ENCODE results near the gene GDPD2. TPM values are rescaled to one million over a fixed set of nuclear protein-coding genes. Genes with fewer than 3 reads are reported as not detected.

GDPD2 gene
- total and polyA plus RNA-seq, 3 experiments from 2014 or later: 0.09 TPM; not detected in 2

GRCh38 chrX:70442224-70442623 is 19.1 kb downstream of the GDPD2 start:
- no peak overlapping the region for H3K27ac Mint-ChIP-seq
- no peaks in the 10 kb centered on the region for H3K36me3 Mint-ChIP-seq
- Histone ChIP-seq H3K4me3 (ENCODE audit: low read length) (no peak overlapping the region), H3K27ac (ENCODE audit: low read depth, low read length) (no peak overlapping the region), H3K36me3 (ENCODE audit: insufficient read depth, low read length) (no peaks in the 10 kb centered on the region), H3K27me3 (ENCODE audit: insufficient read depth, low read length, poor library complexity, severe bottlenecking) (no peaks in the 10 kb centered on the region), H3K9me3 (ENCODE audit: low read length) (no peaks in the 10 kb centered on the region), H3K4me1 (ENCODE audit: insufficient read depth, low read length) (no peaks in the 10 kb centered on the region)
- ChIA-PET POLR2A (no interaction called here), CTCF (interaction anchor here (0.7 to 1.5 kb wide), 2 partner anchors 8 to 10 kb away, joined by 3 to 6 read pairs; no protein-coding TSS in a partner anchor)
- no peak for DNase-seq
- H3K4me3 Mint-ChIP-seq: no peak overlapping the region
- H3K27me3 Mint-ChIP-seq: peaks cover 22 to 28% of the 10 kb centered on the region in 2 donors
- H3K4me1 Mint-ChIP-seq: peaks cover 18 to 21% (median 18%) of the 10 kb centered on the region in 3 donors
- no peaks in the 10 kb centered on the region for H3K9me3 Mint-ChIP-seq

- CTCF ChIA-PET: interaction anchor here (0.9 to 1.6 kb wide), 4 partner anchors 8 to 311 kb away, joined by 4 to 10 read pairs (median 4); partner anchors contain the start of gene IGBP1
- H3K27me3 Mint-ChIP-seq: peaks cover 19 to 23% of the 10 kb centered on the region in 2 donors
Observed at GRCh38 chrX:70444326-70444945, 21.3 kb downstream of the GDPD2 start, which contains the start of gene DLG3. Gene DLG3, plus strand, starts transcription at chrX:70444835. Its CDS starts 367 bp downstream, at chrX:70445202.

GRCh38 chrX:70444946-70445656 is 22.0 kb downstream of the GDPD2 start:
- Mint-ChIP-seq H3K27me3 (peaks cover 19% of the 10 kb centered on the region in 2 donors), H3K27ac (no peak overlapping the region), H3K4me3 (peak overlapping the region; percentile 74 to 82 (median 79)), H3K36me3 (no peaks in the 10 kb centered on the region), H3K9me3 (no peaks in the 10 kb centered on the region), H3K4me1 (peaks cover 5 to 6% (median 5%) of the 10 kb centered on the region in 3 donors)
- no peaks in the 10 kb centered on the region for H3K27me3 ChIP-seq (ENCODE audit: insufficient read depth, low read length, poor library complexity, severe bottlenecking)
- no peak for DNase-seq
- no peak overlapping the region for H3K27ac ChIP-seq (ENCODE audit: low read depth, low read length)
- no peaks in the 10 kb centered on the region for H3K9me3 ChIP-seq (ENCODE audit: low read length)
- no peaks in the 10 kb centered on the region for H3K4me1 ChIP-seq (ENCODE audit: insufficient read depth, low read length)
- ChIA-PET CTCF (interaction anchor here (0.9 to 1.6 kb wide), 3 partner anchors 11 to 312 kb away, joined by 4 to 10 read pairs (median 4); partner anchors contain the start of gene IGBP1), POLR2A (interaction anchor here (0.7 to 1.8 kb wide), 2 partner anchors 10 to 312 kb away, joined by 3 to 8 read pairs; partner anchors contain the start of gene IGBP1)
- no peak overlapping the region for H3K4me3 ChIP-seq (ENCODE audit: low read length)
- H3K36me3 ChIP-seq (ENCODE audit: insufficient read depth, low read length): no peaks in the 10 kb centered on the region

More at GRCh38 chrX:70444326-70444945, 21.3 kb downstream of the GDPD2 start, which contains the start of gene DLG3:
- Mint-ChIP-seq H3K4me1 (peaks cover 5 to 6% (median 6%) of the 10 kb centered on the region in 3 donors), H3K36me3 (no peaks in the 10 kb centered on the region), H3K27ac (peak within 1 kb of the TSS in 1 of 8 donors; percentile 63), H3K9me3 (no peaks in the 10 kb centered on the region), H3K4me3 (peak within 1 kb of the TSS; percentile 74 to 82 (median 79))
- Histone ChIP-seq H3K36me3 (ENCODE audit: insufficient read depth, low read length) (no peaks in the 10 kb centered on the region), H3K4me3 (ENCODE audit: low read length) (no peak within 1 kb of the TSS), H3K27ac (ENCODE audit: low read depth, low read length) (no peak within 1 kb of the TSS), H3K27me3 (ENCODE audit: insufficient read depth, low read length, poor library complexity, severe bottlenecking) (no peaks in the 10 kb centered on the region), H3K4me1 (ENCODE audit: insufficient read depth, low read length) (no peaks in the 10 kb centered on the region), H3K9me3 (ENCODE audit: low read length) (no peaks in the 10 kb centered on the region)
- POLR2A ChIA-PET: interaction anchor here (1.8 kb wide), 1 partner anchor 9 kb away, joined by 8 read pairs; no protein-coding TSS in a partner anchor
- peak in 1 of 5 donors; percentile 9 for DNase-seq

- H3K4me3 Mint-ChIP-seq: peak overlapping the region in 3 of 7 donors; percentile 15 to 62 (median 54)
- H3K27ac Mint-ChIP-seq: no peak overlapping the region
- Histone ChIP-seq H3K27me3 (ENCODE audit: insufficient read depth, low read length, poor library complexity, severe bottlenecking) (no peaks in the 10 kb centered on the region), H3K4me1 (ENCODE audit: insufficient read depth, low read length) (no peaks in the 10 kb centered on the region), H3K4me3 (ENCODE audit: low read length) (no peak overlapping the region), H3K9me3 (ENCODE audit: low read length) (no peaks in the 10 kb centered on the region), H3K36me3 (ENCODE audit: insufficient read depth, low read length) (no peaks in the 10 kb centered on the region), H3K27ac (ENCODE audit: low read depth, low read length) (no peak overlapping the region)
- peaks cover 16 to 19% of the 10 kb centered on the region in 2 donors for H3K27me3 Mint-ChIP-seq
- peaks cover 5 to 10% (median 6%) of the 10 kb centered on the region in 3 donors for H3K4me1 Mint-ChIP-seq
- H3K9me3 Mint-ChIP-seq: no peaks in the 10 kb centered on the region
- CTCF ChIA-PET: no interaction called here
- no peaks in the 10 kb centered on the region for H3K36me3 Mint-ChIP-seq
- POLR2A ChIA-PET: no interaction called here
- no peak for DNase-seq
Observed at GRCh38 chrX:70445951-70446350, 22.8 kb downstream of the GDPD2 start.

- Mint-ChIP-seq H3K36me3 (no peaks in the 10 kb centered on the region), H3K4me3 (peak overlapping the region in 2 of 7 donors; percentile 54 to 62), H3K4me1 (peaks cover 6 to 10% (median 6%) of the 10 kb centered on the region in 3 donors), H3K9me3 (no peaks in the 10 kb centered on the region), H3K27me3 (peaks cover 19 to 21% of the 10 kb centered on the region in 2 donors), H3K27ac (no peak overlapping the region)
- H3K27ac ChIP-seq (ENCODE audit: low read depth, low read length): no peak overlapping the region
- ChIA-PET POLR2A (no interaction called here), CTCF (no interaction called here)
- H3K36me3 ChIP-seq (ENCODE audit: insufficient read depth, low read length): no peaks in the 10 kb centered on the region
- H3K9me3 ChIP-seq (ENCODE audit: low read length): no peaks in the 10 kb centered on the region
- H3K4me3 ChIP-seq (ENCODE audit: low read length): no peak overlapping the region
- H3K27me3 ChIP-seq (ENCODE audit: insufficient read depth, low read length, poor library complexity, severe bottlenecking): no peaks in the 10 kb centered on the region
- DNase-seq: no peak
- H3K4me1 ChIP-seq (ENCODE audit: insufficient read depth, low read length): no peaks in the 10 kb centered on the region
Observed at GRCh38 chrX:70446380-70447350, 23.6 kb downstream of the GDPD2 start.

GRCh38 chrX:70449457-70449966 is 26.4 kb downstream of the GDPD2 start:
- Histone ChIP-seq H3K4me1 (ENCODE audit: insufficient read depth, low read length) (peaks cover 6% of the 10 kb centered on the region), H3K36me3 (ENCODE audit: insufficient read depth, low read length) (no peaks in the 10 kb centered on the region), H3K27ac (ENCODE audit: low read depth, low read length) (no peak overlapping the region), H3K4me3 (ENCODE audit: low read length) (no peak overlapping the region), H3K27me3 (ENCODE audit: insufficient read depth, low read length, poor library complexity, severe bottlenecking) (no peaks in the 10 kb centered on the region), H3K9me3 (ENCODE audit: low read length) (no peaks in the 10 kb centered on the region)
- ChIA-PET CTCF (interaction anchor here (3.7 kb wide), 1 partner anchor 15 kb away, joined by 26 read pairs; no protein-coding TSS in a partner anchor), POLR2A (no interaction called here)
- DNase-seq: no peak
- Mint-ChIP-seq H3K36me3 (peaks cover 0 to 2% (median 0%) of the 10 kb centered on the region in 3 donors), H3K9me3 (no peaks in the 10 kb centered on the region), H3K27me3 (peaks cover 5 to 8% of the 10 kb centered on the region in 2 donors), H3K4me3 (no peak overlapping the region), H3K27ac (no peak overlapping the region), H3K4me1 (peaks cover 23 to 27% (median 26%) of the 10 kb centered on the region in 3 donors)

- DNase-seq: peak; percentile 34 to 72 (median 43)
- H3K27ac Mint-ChIP-seq: peak overlapping the region; percentile 80 to 98 (median 90)
Observed at GRCh38 chrX:70452143-70452733, 29.1 kb downstream of the GDPD2 start.

More at GRCh38 chrX:70452143-70452733, 29.1 kb downstream of the GDPD2 start:
- Histone ChIP-seq H3K9me3 (ENCODE audit: low read length) (no peaks in the 10 kb centered on the region), H3K4me1 (ENCODE audit: insufficient read depth, low read length) (peaks cover 13% of the 10 kb centered on the region), H3K36me3 (ENCODE audit: insufficient read depth, low read length) (no peaks in the 10 kb centered on the region), H3K27ac (ENCODE audit: low read depth, low read length) (no peak overlapping the region), H3K27me3 (ENCODE audit: insufficient read depth, low read length, poor library complexity, severe bottlenecking) (no peaks in the 10 kb centered on the region), H3K4me3 (ENCODE audit: low read length) (peak overlapping the region; percentile 47)
- POLR2A ChIA-PET: interaction anchor here (0.6 to 1.4 kb wide), 2 partner anchors 17 to 479 kb away, joined by 3 to 10 read pairs; partner anchors contain the start of gene SLC7A3
- Mint-ChIP-seq H3K27me3 (peaks cover 0 to 10% of the 10 kb centered on the region in 2 donors), H3K4me3 (peak overlapping the region; percentile 86 to 98 (median 92)), H3K9me3 (no peaks in the 10 kb centered on the region), H3K36me3 (peaks cover 0 to 9% (median 0%) of the 10 kb centered on the region in 3 donors), H3K4me1 (peaks cover 36 to 44% (median 41%) of the 10 kb centered on the region in 3 donors)
- CTCF ChIA-PET: interaction anchor here (1.4 to 3.7 kb wide), 5 partner anchors 8 to 20 kb away, joined by 3 to 26 read pairs (median 3); no protein-coding TSS in a partner anchor

All from CD8-positive, alpha-beta memory T cell (primary cell).